ENCODE data around the gene FCMR.

FCMR gene

GRCh38 chr1:206898089-206898914 is 23.4 kb downstream of the FCMR start:
- DNase-seq: no peak

GRCh38 chr1:206897175-206897574 is 24.6 kb downstream of the FCMR start, which contains the start of gene IL24:
Gene IL24, plus strand, starts transcription at chr1:206897443. Its CDS starts 390 bp downstream, at chr1:206897833.
- DNase-seq: no peak

- no peak for DNase-seq
These were observed 25.5 kb downstream of the FCMR start for GRCh38 chr1:206896261-206896660.

- DNase-seq: no peak
These were observed 25.9 kb downstream of the FCMR start for GRCh38 chr1:206895837-206896242.

- DNase-seq: no peak
These were observed 26.4 kb downstream of the FCMR start for GRCh38 chr1:206895325-206895724.

- DNase-seq: no peak
These were observed 28.4 kb downstream of the FCMR start for GRCh38 chr1:206893380-206893779.

- DNase-seq: no peak
These were observed 29.3 kb downstream of the FCMR start for GRCh38 chr1:206892351-206892984.

GRCh38 chr1:206891412-206891811 is 30.3 kb downstream of the FCMR start:
- DNase-seq: no peak

GRCh38 chr1:206890125-206891060 is 31.3 kb downstream of the FCMR start:
- no peak for DNase-seq

- DNase-seq: no peak
These were observed 34.0 kb downstream of the FCMR start for GRCh38 chr1:206887701-206888100.

- no peak for DNase-seq
These were observed 34.9 kb downstream of the FCMR start for GRCh38 chr1:206886831-206887230.

- DNase-seq: no peak
These were observed 36.2 kb downstream of the FCMR start for GRCh38 chr1:206885341-206886060.

GRCh38 chr1:206883876-206884275 is 37.9 kb downstream of the FCMR start:
- no peak for DNase-seq

GRCh38 chr1:206883160-206883559 is 38.6 kb downstream of the FCMR start:
- no peak for DNase-seq

GRCh38 chr1:206882555-206882954 is 39.2 kb downstream of the FCMR start:
- DNase-seq: no peak

- no peak for DNase-seq
These were observed 41.4 kb downstream of the FCMR start for GRCh38 chr1:206880314-206880713.

GRCh38 chr1:206878456-206878855 is 43.3 kb downstream of the FCMR start:
- no peak for DNase-seq

- DNase-seq: no peak
These were observed 45.9 kb downstream of the FCMR start for GRCh38 chr1:206875752-206876377.

- DNase-seq: no peak
These were observed 48.0 kb downstream of the FCMR start for GRCh38 chr1:206873603-206874188.

- no peak for DNase-seq
These were observed 49.6 kb downstream of the FCMR start for GRCh38 chr1:206872139-206872538.

- DNase-seq: no peak
These were observed 53.5 kb downstream of the FCMR start for GRCh38 chr1:206868264-206868663.

- no peak for DNase-seq
These were observed 54.0 kb downstream of the FCMR start for GRCh38 chr1:206867716-206868115.

All from NCI-H1048 (cell line).